Left ventricle myocardium inferior (tissue), 1 donor: ENCODE data around the gene CD47. TPM values are rescaled to one million over a fixed set of nuclear protein-coding genes. Genes with fewer than 3 reads are reported as not detected.

Source experiments
- DNase-seq: peaks from one replicate; pipeline ENCODE4 v3.0.0-alpha.2; 2020
- H3K27ac ChIP-seq: fragments of 200-600 bp; replicated peaks from 2 replicates; pipeline ENCODE4 v1.8.0; 2021
- H3K27me3 ChIP-seq: fragments of 200-600 bp; 2 replicates; pipeline ENCODE4 v1.8.0; 2021; ENCODE audit warnings: low read depth
- H3K36me3 ChIP-seq: fragments of 200-600 bp; 2 replicates; pipeline ENCODE4 v1.8.0; 2021
- H3K4me1 ChIP-seq: fragments of 200-600 bp; 2 replicates; pipeline ENCODE4 v1.8.0; 2021
- H3K4me3 ChIP-seq: fragments of 200-600 bp; 2 replicates; pipeline ENCODE4 v1.8.0; 2021; ENCODE audit warnings: mild to moderate bottlenecking, moderate library complexity
- H3K9me3 ChIP-seq: fragments of 200-600 bp; replicated peaks from 2 replicates; pipeline ENCODE4 v1.8.0; 2021
- intact Hi-C: fragments of 100-400 bp; cut with micrococcal nuclease; formaldehyde crosslinking; loops from one replicate; pipeline ENCODE4 v1.11.0; 2022
- total RNA-seq: library from RNA; stranded (reverse); fragmentation: NEBNext Ultra II Directional; extraction: Animal tissue kit (Norgen Biotek cat#: 25700); gene quantifications from one replicate; pipeline ENCODE4 v1.2.1, GENCODE V29; 2021
- TF ChIP-seq, protein P1 (sequence below): fragments of 200-600 bp; IDR thresholded peaks from 2 replicates; pipeline ENCODE4 v1.8.0; 2021; ENCODE audit warnings: antibody characterized with exemption, mild to moderate bottlenecking, borderline replicate concordance
- donor health status: DM: no; HTN: yes; CAD: no; lungs with severe emphysema.

Gene CD47
- total RNA-seq, 1 donor from 2014 or later, result 35.9 TPM

DNA sequence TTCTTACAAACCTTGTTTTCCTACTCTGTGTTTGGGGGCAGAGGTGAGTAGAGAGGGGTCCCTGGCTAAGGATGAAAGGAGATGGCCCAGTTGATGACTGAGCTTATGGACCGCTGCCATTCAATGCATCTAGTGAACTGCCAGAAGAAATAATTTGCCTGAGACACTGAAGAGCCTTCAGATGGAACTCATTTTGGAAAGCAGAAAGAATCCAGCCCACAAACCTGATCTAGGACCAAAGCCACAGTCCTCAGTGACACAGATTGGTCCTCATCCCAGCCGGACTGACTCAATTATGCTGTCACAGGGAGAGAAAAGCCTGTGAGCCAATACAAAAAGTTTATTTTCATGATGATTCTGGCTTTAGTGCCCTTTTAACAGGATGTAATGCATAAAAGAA is 82.7 kb downstream of the CD47 start:
- H3K9me3 ChIP-seq, result no peaks in the 10 kb centered on the region
- TF ChIP-seq, protein P1, sequence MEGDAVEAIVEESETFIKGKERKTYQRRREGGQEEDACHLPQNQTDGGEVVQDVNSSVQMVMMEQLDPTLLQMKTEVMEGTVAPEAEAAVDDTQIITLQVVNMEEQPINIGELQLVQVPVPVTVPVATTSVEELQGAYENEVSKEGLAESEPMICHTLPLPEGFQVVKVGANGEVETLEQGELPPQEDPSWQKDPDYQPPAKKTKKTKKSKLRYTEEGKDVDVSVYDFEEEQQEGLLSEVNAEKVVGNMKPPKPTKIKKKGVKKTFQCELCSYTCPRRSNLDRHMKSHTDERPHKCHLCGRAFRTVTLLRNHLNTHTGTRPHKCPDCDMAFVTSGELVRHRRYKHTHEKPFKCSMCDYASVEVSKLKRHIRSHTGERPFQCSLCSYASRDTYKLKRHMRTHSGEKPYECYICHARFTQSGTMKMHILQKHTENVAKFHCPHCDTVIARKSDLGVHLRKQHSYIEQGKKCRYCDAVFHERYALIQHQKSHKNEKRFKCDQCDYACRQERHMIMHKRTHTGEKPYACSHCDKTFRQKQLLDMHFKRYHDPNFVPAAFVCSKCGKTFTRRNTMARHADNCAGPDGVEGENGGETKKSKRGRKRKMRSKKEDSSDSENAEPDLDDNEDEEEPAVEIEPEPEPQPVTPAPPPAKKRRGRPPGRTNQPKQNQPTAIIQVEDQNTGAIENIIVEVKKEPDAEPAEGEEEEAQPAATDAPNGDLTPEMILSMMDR, result no peak
- no peaks in the 10 kb centered on the region for H3K27me3 ChIP-seq
- intact Hi-C loops, result no loop called here
- H3K36me3 ChIP-seq, result no peaks in the 10 kb centered on the region
- no peak for DNase-seq
- no peak overlapping the region for H3K4me3 ChIP-seq
- no peak overlapping the region for H3K27ac ChIP-seq
- H3K4me1 ChIP-seq, result peaks cover 35% of the 10 kb centered on the region

- intact Hi-C loops, result no loop called here
- Histone ChIP-seq H3K9me3 (no peaks in the 10 kb centered on the region), H3K36me3 (no peaks in the 10 kb centered on the region), H3K4me1 (peaks cover 35% of the 10 kb centered on the region), H3K4me3 (no peak overlapping the region), H3K27me3 (no peaks in the 10 kb centered on the region), H3K27ac (peak overlapping the region; percentile 81)
- TF ChIP-seq, protein P1, result no peak
- DNase-seq, result no peak
Measured at GRCh38 chr3:108006881-108007331, 83.9 kb downstream of the CD47 start.

DNA sequence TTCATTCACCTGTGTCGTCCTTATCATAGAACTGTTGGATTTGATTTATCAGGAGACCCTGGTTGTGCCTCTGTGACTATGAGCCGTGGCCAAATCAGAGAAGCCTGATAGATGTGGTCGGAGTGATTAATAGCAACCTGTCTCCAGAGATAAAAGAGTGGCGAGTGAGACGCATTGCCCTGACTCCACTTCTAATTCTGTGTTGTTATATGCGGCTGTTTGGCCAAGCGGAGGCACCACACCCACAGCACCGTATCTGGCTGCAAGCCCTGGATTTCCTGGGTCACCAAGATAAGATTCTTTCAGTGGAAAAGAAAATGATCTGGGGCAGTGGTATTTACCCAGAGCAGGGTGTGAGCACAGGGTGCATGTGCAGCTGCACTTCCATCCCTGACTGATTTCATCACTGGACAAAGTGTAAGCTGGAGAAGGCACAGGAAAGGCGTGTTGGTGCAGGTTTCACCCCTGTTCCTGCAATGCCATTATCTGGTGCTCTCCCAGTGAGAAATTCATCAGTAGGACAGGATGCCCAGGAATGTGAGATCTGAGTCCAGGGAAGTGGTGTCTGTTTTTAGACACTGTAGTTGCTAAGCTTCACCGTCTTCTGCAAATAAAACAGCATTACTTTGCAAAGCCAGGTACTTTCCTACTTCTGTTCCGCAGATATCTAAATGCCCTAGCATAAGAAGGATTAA is 84.6 kb downstream of the CD47 start:
- peak overlapping the region; percentile 81 for H3K27ac ChIP-seq
- no peaks in the 10 kb centered on the region for H3K36me3 ChIP-seq
- no peaks in the 10 kb centered on the region for H3K27me3 ChIP-seq
- peaks cover 40% of the 10 kb centered on the region for H3K4me1 ChIP-seq
- peak overlapping the region; percentile 40 for H3K4me3 ChIP-seq
- H3K9me3 ChIP-seq, result no peaks in the 10 kb centered on the region
- peak; percentile 46 for DNase-seq
- TF ChIP-seq, protein P1, result no peak
- intact Hi-C loops, result no loop called here

DNA sequence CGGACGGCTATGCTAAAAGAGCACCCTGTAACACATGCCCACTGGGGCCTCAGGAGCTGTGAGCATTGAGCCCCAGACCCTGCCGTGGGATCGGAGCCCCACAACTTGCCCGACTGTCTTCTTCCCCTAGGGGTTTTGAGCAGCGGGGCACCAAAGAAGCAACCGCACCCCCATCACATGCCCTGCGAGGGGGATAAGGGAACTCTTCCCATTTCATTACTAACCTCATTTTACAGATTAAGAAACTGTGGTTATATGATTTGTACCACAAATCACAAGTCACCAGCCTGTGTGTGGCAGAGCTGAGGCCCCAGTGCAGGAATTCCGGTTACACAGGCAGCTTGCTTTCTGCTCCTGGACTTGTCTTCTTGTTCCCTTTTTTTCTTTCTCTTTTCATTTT is 86.2 kb downstream of the CD47 start:
- intact Hi-C loops, result no loop called here
- Histone ChIP-seq H3K36me3 (no peaks in the 10 kb centered on the region), H3K4me1 (peaks cover 38% of the 10 kb centered on the region), H3K27ac (no peak overlapping the region), H3K27me3 (no peaks in the 10 kb centered on the region), H3K9me3 (no peaks in the 10 kb centered on the region), H3K4me3 (no peak overlapping the region)
- no peak for DNase-seq
- TF ChIP-seq, protein P1, result no peak

- peaks cover 19% of the 10 kb centered on the region for H3K4me1 ChIP-seq
- H3K9me3 ChIP-seq, result no peaks in the 10 kb centered on the region
- intact Hi-C loops, result no loop called here
- DNase-seq, result no peak
- no peaks in the 10 kb centered on the region for H3K27me3 ChIP-seq
- TF ChIP-seq, protein P1, result no peak
- H3K36me3 ChIP-seq, result no peaks in the 10 kb centered on the region
- H3K27ac ChIP-seq, result no peak overlapping the region
- no peak overlapping the region for H3K4me3 ChIP-seq
Measured at GRCh38 chr3:108001457-108001856, 89.4 kb downstream of the CD47 start.
